Occipital lobe (tissue), 2 donors: ENCODE results near the gene NDNF. TPM values are rescaled to one million over a fixed set of nuclear protein-coding genes. Genes with fewer than 3 reads are reported as not detected.

ENCODE experiments used
- DNase-seq: peaks from one replicate; lab custom pipeline; 2025; lab: John Stamatoyannopoulos, UW
- total RNA-seq: library from RNA; depleted of rRNA; stranded (reverse); fragments of >200 nt; gene quantifications from one replicate; pipeline ENCODE4 v1.2.3, GENCODE V29; 2014

Gene NDNF
- total RNA-seq, result 4.8 TPM

DNA sequence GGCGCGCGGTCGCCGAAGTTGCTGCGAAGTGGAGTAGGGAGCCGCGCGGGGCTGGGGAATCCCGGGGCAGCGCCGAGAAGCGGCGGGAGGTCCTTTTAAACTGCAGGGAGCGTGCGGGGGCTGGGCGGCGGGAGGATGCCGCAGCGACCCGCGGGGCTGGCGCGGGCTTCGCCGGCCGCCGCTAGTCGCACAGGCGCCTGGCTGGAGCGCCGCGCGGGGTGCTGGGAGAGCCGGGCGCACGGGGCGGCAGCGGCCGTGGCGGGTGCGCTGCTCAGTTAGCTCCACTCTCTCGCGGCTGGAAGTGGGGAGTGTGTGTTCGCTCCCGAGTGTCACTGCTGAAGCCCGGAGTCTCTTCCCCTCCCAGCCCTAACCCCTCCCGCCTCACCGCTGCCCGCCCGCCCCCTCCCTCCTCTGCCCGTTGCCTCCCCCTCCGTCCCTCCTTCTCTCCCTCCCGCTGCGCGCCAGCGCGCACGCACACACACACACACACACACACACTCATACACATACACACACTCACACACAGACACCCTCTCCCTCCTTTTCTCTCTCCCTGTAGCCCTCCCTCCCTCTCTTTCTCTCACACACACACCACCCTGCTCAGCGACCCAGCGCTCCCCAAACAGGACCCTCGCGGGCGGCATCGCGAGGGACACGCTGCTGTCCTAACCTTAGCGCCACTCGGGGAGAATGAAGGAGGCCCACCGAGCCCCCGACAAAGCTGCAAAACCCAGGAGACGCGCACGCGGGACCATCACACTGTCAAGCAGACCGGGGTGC lies at the start of gene NDNF:
NDNF (minus strand) TSS at position 312 of the 780 bp plus-strand sequence. CDS start 26,698 bp downstream, outside the sequence.
- no peak for DNase-seq

DNA sequence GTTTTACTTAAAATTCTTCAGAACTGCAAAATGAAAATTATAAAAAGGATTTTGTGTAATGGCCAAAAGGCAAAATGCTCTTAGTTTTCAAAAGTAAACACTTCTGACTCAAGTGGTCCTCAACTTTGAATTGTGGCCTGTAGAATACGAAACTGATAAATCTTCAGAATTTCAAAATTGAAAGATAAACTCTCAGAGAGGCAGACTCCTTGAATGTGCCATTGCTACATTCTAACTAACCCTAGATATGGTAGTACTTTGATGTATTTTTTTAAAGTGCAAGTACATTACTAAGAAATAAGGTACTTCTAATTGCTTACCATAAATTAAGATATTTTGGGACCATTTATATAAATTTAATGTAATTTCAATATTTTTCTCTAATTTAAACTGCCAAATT lies 47.4 kb upstream of the NDNF start:
- DNase-seq, result no peak

GRCh38 chr4:121118344-121118743 lies 46.0 kb upstream of the NDNF start:
- DNase-seq, result no peak

- DNase-seq, result no peak
These were observed 42.4 kb upstream of the NDNF start for GRCh38 chr4:121114756-121115155.

DNA sequence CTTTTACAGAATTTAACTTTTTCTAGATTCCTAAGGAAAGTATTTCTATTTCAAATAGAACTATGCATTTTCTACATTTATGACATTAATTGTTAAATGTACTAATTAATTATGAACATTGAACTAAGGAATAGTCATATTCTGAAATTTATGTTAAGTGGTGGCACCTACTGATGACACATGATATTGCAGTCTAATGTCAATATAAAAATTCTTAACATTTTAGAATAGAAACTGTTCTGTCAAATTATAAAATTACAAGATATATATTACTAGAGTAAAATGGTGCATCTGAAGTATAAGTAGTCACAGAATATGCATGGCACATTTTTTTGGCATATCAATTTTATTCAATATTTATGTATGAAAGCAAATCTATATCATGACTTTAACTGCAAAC lies 40.2 kb upstream of the NDNF start:
- DNase-seq, result no peak

GRCh38 chr4:121108557-121108956 lies 36.2 kb upstream of the NDNF start:
- no peak for DNase-seq

- no peak for DNase-seq
These were observed 35.2 kb upstream of the NDNF start for GRCh38 chr4:121107507-121107906.

DNA sequence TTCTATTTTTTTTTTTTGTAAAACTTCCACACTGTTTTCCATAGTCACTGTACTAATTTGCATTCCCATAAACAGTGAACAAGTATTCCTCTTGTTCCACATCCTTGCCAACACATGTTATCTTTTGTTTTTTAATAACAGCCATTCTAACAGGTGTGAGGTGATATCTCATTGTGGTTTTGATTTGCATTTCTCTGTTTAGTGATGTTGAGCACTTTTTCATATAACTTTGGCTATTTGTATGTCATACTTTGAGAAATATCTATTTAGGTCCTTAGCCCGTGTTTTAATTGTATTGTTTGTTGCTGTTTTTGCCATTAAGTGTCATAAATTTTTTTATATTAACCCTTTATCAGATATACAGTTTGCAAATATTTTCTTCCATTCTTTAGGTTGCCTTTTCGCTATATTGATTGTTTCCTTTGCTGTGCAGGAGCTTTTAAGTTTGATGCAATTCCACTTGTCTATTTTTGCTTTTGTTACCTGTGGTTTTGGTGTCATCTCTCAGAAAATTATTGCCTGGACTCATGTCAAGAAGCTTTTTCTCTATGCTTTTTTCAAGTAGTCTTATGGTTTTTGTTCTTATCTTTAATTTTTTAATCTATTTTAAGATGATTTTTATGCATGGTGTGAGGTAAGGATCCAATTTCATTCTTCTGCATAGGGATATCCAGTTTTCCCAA lies 27.9 kb upstream of the NDNF start:
- DNase-seq, result no peak

- no peak for DNase-seq
These were observed 25.9 kb upstream of the NDNF start for GRCh38 chr4:121098266-121098665.

DNA sequence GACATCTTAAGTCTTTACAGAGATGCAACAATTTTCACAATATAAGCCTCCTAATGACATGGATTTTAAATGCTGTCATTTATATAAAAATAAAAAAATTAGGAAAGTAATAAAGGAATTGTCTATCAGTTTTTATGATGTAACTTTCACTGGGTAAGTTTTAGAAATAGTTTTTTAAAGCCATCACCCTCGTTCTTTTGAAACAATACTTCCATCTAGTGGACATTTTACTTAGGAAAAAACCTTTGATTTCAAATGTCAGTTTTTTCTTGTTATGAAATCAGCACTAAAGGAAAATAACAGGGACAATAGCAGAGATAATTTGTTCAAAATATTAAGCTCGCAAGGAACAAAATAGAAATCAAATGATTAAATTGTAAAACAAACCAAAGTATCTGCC lies 24.3 kb upstream of the NDNF start:
- no peak for DNase-seq

DNA sequence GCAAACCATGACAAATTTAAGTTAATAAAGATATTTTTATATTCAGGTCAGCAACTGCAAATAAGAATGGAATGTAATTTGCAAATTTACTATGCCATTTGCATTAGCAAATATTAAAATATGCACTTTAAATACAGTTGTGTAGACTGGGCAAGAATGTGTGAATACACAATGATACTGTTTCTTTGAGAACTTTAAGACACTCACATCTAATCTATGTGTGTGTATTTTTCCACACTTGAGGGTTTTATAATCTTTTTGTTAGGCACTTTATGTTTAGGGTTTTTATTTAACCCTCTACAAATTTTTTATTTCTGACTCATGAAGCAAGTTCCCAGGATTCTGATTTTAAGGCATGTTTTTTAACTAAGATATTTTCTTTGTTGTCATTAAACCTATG lies 23.9 kb upstream of the NDNF start:
- DNase-seq, result no peak

GRCh38 chr4:121094297-121094966 lies 22.1 kb upstream of the NDNF start:
- DNase-seq, result no peak

GRCh38 chr4:121093261-121093660 lies 20.9 kb upstream of the NDNF start:
- no peak for DNase-seq

DNA sequence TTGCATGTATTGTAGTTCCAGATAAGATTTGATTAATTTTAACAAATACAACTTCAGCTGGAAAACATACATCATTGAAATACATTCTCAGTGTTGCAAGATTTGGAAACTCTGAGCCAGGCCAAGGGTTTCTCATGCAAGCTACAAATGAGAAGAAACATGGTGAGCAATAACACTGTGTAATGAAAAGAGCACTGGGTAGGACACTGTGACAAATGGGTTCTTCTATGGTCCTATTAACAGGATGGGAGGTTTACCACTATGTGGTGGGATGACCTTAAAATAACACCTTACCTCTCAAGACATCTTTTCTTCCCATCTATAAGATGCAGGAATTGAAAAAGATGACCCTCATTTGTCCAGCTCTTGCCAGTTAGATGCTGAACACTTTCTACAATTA lies 19.6 kb upstream of the NDNF start:
- DNase-seq, result no peak

DNA sequence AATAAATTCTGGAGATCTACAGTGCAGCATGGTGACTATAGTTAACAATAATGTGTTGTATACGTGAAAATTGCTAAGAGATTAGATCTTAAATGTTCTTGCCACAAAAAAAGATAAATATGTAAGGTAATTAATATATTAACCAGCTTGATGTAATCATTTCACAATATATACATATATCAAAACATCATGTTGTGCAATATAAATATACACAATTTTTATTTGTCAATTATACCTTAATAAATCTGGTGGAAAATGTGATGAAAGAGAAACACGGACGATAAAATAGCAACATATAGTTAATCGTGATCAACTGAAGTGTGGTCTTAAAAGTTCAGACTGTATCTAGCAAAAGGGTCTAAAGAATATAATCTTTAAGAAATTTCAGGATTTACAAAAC lies 16.5 kb upstream of the NDNF start:
- DNase-seq, result no peak

DNA sequence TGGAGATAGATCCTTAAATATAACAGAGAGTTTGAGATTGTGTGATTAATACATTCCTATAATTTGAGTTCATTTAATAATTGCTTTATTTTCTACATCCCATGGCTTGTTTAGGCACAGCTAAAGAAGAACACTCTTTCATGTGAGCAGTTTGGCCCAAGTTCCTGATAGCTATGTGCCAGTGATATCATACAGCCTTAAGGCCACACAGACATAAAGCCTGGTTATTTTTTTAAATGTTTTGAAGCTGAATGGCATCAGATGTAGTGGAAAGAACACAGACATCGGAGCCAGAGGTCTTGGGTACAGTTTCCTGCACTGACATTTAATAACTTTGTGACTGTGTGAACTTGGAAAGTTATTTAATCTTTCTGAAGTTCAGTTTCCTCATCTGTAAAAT lies 7.0 kb upstream of the NDNF start:
- no peak for DNase-seq

- no peak for DNase-seq
These were observed 5.2 kb upstream of the NDNF start for GRCh38 chr4:121077496-121077895.

- DNase-seq, result no peak
These were observed 4.1 kb upstream of the NDNF start for GRCh38 chr4:121076416-121076815.

DNA sequence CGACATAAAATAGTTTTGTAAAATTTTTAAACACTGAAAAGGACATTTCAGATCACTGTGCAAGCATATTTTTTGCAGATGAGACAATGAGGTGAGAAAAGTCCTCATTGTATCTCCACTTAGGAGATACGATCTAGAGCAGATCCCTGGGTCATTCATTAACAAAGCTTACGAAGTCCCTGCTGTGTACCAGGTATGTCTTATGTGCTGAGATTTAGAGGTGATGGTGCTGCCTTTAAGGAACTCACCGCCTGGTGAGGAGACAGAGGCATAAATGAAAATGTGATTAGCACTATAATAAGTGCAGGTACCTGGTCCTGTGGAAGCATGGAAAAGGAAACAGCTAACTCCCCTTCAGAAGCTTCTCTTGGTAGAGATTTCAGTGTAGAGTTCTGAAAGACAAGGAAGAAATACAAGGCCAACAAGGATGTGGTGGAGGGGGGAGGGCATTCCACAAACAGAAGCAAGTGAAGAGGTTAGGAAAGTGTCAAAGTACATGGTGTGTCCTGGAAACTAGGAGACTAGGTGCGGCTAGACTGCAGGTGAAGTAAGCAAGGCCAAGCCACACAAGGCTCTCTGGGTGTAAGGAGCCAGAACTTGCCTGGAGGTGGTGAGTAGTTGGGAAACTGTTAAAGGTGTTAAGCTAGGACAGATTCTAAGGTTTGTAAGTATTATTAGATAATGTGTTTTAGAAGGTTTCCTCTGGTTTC lies 1.5 kb upstream of the NDNF start:
- no peak for DNase-seq

- DNase-seq, result no peak
These were observed 685 bp upstream of the NDNF start for GRCh38 chr4:121073004-121073435.

DNA sequence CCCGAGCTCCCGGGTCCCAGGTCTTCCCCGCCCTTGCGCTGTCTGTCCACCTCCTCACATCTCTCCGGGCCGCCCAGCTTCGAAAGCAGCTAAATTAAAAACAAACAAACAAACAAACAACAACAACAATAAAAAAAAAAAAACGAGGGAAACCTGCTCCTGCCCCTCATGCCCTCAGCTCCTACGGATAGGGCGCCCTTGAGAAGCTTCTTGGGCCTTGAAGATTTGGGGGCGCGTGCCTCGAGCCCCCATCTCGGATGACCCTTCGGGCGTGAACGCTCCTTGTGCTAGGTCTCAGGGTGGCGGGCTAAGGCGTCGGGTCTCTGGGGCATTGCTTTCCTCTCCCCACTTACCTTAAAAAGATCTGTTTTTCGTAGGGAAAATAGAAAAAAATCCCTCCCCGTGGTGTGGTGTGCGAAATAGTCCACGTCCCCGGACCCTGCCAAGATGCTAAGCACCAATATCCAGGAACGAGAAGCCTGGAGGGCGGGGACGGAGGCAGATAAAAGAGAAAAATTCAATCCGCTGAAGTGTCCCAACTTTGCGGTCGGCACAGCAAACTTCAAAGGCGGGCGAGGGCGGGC lies 603 bp downstream of the NDNF start:
- DNase-seq, result no peak
